ENCODE measurements around the gene DNAJC5.
A peak's percentile ranks its signal among the peaks of the same experiment; 100 is the strongest.
"Not testable (repeated sequence)": the region's sequence is repeated elsewhere in the genome, so short reads cannot be mapped to it uniquely, and the experiment has no call there.

Gene DNAJC5

DNA sequence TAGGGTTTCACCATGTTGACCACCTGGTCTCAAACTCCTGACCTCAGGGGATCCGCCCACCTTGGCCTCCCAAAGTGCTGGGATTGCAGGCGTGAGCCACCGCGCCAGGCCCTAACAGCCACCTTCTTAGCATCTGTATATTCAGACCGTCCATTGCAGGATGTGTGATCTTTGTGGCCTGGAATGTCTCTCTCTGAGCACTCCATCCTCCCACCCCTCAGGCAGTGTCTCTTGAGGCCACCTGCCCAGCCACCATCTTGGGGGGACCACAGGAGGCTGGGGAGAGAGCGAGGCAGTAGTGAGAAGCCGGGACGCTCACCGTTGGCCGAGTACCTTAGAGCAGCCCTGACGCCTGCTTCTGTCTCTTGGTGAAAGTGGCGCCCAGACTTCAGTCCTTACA lies 18.8 kb downstream of the DNAJC5 start:
- DNase-seq: no peak
- Mint-ChIP-seq H3K9me3 (peaks cover 27% of the 10 kb centered on the region), H3K27ac (no peak overlapping the region), H3K4me3 (no peak overlapping the region), H3K27me3 (ENCODE audit: low read depth, poor library complexity) (peaks cover 6% of the 10 kb centered on the region), H3K4me1 (peaks cover 38% of the 10 kb centered on the region), H3K36me3 (ENCODE audit: low read depth) (peaks cover 45% of the 10 kb centered on the region)
- TF ChIP-seq, protein P1, sequence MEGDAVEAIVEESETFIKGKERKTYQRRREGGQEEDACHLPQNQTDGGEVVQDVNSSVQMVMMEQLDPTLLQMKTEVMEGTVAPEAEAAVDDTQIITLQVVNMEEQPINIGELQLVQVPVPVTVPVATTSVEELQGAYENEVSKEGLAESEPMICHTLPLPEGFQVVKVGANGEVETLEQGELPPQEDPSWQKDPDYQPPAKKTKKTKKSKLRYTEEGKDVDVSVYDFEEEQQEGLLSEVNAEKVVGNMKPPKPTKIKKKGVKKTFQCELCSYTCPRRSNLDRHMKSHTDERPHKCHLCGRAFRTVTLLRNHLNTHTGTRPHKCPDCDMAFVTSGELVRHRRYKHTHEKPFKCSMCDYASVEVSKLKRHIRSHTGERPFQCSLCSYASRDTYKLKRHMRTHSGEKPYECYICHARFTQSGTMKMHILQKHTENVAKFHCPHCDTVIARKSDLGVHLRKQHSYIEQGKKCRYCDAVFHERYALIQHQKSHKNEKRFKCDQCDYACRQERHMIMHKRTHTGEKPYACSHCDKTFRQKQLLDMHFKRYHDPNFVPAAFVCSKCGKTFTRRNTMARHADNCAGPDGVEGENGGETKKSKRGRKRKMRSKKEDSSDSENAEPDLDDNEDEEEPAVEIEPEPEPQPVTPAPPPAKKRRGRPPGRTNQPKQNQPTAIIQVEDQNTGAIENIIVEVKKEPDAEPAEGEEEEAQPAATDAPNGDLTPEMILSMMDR (IDR thresholded peaks at IDR 0.05): no peak

DNA sequence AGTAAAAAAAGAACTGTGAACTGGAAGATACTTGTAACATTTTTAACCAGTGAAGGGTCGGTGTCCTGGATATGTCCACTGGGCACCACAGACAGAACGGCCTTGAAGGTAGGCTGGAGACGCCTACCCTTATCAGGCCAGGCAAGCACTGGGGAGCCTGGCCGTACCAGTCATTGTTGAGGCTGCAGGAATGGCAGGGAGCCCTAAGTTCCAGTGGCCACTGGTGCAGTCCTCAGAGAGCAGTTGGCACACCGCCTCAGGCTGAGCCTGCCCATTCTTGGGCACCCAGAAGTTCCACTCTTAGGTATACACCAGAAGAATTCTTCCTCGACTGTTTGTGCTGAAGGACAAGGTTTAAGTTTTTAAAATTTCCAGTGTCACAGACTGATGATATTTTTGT lies 20.5 kb downstream of the DNAJC5 start:
- H3K9me3 Mint-ChIP-seq: peaks cover 27% of the 10 kb centered on the region
- DNase-seq: no peak
- H3K4me3 Mint-ChIP-seq: no peak overlapping the region
- peaks cover 6% of the 10 kb centered on the region for H3K27me3 Mint-ChIP-seq (ENCODE audit: low read depth, poor library complexity)
- H3K36me3 Mint-ChIP-seq (ENCODE audit: low read depth): peaks cover 44% of the 10 kb centered on the region
- no peak overlapping the region for H3K27ac Mint-ChIP-seq
- peaks cover 31% of the 10 kb centered on the region for H3K4me1 Mint-ChIP-seq
- TF ChIP-seq, protein P1 (IDR thresholded peaks at IDR 0.05): no peak

DNA sequence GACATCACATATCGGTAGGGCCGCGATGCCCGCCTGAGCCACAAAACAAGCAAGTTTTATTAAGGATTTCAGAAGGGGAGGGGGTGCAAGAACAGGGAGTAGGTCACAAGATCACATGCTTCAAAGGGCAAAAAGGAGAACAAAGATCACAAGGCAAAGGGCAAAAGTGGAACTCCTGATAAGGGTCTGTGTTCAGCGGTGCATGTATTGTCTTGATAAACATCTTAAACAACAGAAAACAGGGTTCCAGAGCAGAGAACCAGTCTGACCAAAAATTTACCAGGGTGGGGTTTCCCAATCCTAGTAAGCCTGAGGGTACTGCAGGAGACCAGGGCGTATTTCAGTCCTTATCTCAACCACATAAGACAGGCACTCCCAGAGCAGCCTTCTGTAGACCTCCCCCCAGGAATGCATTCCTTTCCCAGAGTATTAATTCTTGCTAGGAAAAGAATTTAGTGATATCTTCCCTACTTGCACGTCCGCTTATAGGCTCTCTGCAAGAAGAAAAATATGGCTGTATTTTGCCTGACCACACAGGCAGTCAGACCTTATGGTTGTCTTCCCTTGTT lies 21.5 kb downstream of the DNAJC5 start:
- not testable (repeated sequence) for DNase-seq; H3K27ac Mint-ChIP-seq; H3K27me3 Mint-ChIP-seq (ENCODE audit: low read depth, poor library complexity); H3K4me3 Mint-ChIP-seq
- Mint-ChIP-seq H3K4me1 (peaks cover 23% of the 10 kb centered on the region), H3K9me3 (peaks cover 27% of the 10 kb centered on the region), H3K36me3 (ENCODE audit: low read depth) (peaks cover 44% of the 10 kb centered on the region)

DNA sequence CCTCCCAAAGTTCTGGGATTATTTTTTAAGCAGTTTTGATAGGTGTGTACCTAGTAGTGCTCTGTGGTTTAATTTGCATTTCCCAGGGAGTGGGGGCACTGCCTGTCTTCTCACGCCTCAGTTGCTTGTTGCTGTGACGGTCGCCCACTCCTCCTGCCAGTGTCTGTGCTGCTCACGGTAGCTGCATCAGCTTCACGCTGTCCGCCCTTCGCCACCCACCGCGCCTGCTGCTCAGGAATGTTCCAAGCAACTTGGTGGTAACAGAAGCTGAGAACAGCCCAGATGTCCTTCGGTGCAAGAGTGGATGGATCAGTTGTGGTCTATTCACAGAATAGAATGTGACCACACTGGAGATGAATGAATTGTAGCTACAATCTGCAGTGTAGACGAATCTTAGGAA lies 22.9 kb downstream of the DNAJC5 start:
- DNase-seq: peak; percentile 31
- H3K27me3 Mint-ChIP-seq (ENCODE audit: low read depth, poor library complexity): peaks cover 6% of the 10 kb centered on the region
- no peak overlapping the region for H3K27ac Mint-ChIP-seq
- H3K4me1 Mint-ChIP-seq: peaks cover 12% of the 10 kb centered on the region
- H3K4me3 Mint-ChIP-seq: no peak overlapping the region
- peaks cover 27% of the 10 kb centered on the region for H3K9me3 Mint-ChIP-seq
- TF ChIP-seq, protein P1 (IDR thresholded peaks at IDR 0.05): no peak
- H3K36me3 Mint-ChIP-seq (ENCODE audit: low read depth): peaks cover 44% of the 10 kb centered on the region

DNA sequence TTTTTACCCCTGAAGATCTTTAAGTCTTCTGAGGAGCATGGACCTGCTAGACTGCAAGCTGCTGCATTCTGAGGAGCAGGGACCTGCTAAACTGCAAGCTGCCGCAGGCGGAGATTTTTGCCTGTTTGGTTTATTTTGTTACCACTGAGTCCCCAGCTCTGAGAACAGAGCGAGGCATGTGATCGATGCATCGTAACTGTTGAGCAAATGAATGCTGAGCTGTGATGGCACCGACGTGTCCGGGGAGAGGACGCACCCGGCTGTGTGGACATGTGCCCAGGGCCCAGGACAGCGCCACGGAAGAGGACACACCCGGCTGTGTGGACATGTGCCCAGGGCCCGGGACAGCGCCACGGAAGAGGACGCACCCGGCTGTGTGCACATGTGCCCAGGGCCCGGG lies 24.2 kb downstream of the DNAJC5 start:
- no peak overlapping the region for H3K4me3 Mint-ChIP-seq
- no peak for DNase-seq
- H3K9me3 Mint-ChIP-seq: peaks cover 27% of the 10 kb centered on the region
- TF ChIP-seq, protein P1 (IDR thresholded peaks at IDR 0.05): no peak
- peaks cover 11% of the 10 kb centered on the region for H3K4me1 Mint-ChIP-seq
- H3K27me3 Mint-ChIP-seq (ENCODE audit: low read depth, poor library complexity): peaks cover 6% of the 10 kb centered on the region
- peaks cover 44% of the 10 kb centered on the region for H3K36me3 Mint-ChIP-seq (ENCODE audit: low read depth)
- no peak overlapping the region for H3K27ac Mint-ChIP-seq

DNA sequence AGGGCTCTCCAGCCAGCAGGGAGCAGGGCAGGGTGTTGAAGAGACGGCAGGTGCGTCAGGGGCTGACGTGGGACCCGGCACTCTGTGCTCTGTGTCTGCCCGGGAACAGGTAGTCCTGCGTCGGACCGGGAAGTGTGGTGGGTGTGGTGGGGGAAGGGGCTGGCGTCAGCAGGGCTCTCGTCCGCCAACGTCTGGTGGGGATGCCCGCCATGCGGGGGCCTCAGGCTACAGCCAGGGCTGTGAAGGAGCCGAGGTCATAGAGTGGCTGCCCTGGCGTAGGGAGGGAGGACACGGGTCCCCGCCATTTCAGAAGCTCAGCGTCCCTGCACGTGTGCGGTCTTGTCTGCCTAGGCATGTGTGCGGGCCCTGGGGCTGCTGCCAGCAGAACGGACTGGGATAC lies 25.3 kb downstream of the DNAJC5 start:
- H3K27ac Mint-ChIP-seq: no peak overlapping the region
- H3K9me3 Mint-ChIP-seq: peaks cover 19% of the 10 kb centered on the region
- DNase-seq: no peak
- peaks cover 42% of the 10 kb centered on the region for H3K36me3 Mint-ChIP-seq (ENCODE audit: low read depth)
- peaks cover 1% of the 10 kb centered on the region for H3K27me3 Mint-ChIP-seq (ENCODE audit: low read depth, poor library complexity)
- H3K4me1 Mint-ChIP-seq: peaks cover 16% of the 10 kb centered on the region
- H3K4me3 Mint-ChIP-seq: no peak overlapping the region
- TF ChIP-seq, protein P1 (IDR thresholded peaks at IDR 0.05): no peak
